Fibroblast of mammary gland (primary cell): ENCODE measurements around the gene RAB3IP.

Source experiments
- DNase-seq: peaks from one replicate; pipeline ENCODE4 v3.0.0-alpha.2; 2010; ENCODE audit warnings: low read depth
- H3K4me3 ChIP-seq: 2 replicates; pipeline ENCODE4 v1.5.1; 2011; ENCODE audit warnings: low read depth, mild to moderate bottlenecking, low read length, moderate library complexity; ENCODE audit not compliant: control insufficient read depth
- CTCF ChIP-seq: conservative IDR thresholded peaks from 2 replicates; pipeline ENCODE4 v1.5.1; 2011; ENCODE audit warnings: low read depth, low read length, inconsistent platforms; ENCODE audit not compliant: control insufficient read depth, insufficient read depth

Gene RAB3IP

GRCh38 chr12:69720750-69721149, 17.9 kb upstream of the RAB3IP start:
- no peak for TF ChIP-seq CTCF
- DNase-seq: no peak
- no peak overlapping the region for H3K4me3 ChIP-seq

DNA sequence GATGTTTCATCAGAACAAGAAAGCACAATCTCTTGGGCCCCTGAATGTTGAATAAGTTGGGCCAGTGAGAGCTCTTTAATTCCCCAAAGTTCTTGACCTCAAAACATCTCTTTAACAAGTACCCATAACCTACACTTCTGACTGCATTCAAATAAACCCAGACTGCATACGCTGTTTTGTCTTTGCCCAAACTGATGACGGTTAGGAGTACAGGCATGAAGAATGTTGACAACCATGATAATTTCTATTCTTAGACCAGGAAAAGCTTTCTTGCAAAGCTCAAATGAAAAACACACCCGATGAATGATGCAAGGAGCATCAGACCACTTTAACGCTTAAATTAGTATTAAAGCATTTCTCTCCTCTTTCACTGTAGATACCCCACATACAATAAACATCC, 11.7 kb upstream of the RAB3IP start:
- DNase-seq: no peak
- H3K4me3 ChIP-seq: no peak overlapping the region
- no peak for TF ChIP-seq CTCF

GRCh38 chr12:69732088-69732487, 6.6 kb upstream of the RAB3IP start:
- H3K4me3 ChIP-seq: no peak overlapping the region
- no peak for TF ChIP-seq CTCF
- peak; percentile 33 for DNase-seq

DNA sequence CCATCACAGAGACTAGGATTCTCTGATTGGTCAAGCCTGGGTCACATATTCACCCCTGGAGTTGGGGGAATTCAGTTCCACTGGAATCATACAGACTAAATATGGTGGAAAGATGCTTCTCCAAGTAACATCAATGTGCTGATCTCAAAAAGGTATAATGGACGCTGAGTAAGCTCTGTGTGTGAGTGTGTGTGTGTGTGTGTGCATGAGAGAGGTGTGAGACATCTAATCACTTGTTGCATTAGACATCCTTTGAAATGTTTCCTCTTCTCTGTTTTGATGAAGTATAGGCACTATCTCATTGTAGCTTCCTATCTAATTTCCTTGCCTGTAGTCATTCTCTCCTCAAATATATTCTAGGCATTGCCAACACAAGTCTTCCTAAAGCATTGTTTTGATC, 5.0 kb upstream of the RAB3IP start:
- no peak overlapping the region for H3K4me3 ChIP-seq
- TF ChIP-seq CTCF: no peak
- DNase-seq: no peak

DNA sequence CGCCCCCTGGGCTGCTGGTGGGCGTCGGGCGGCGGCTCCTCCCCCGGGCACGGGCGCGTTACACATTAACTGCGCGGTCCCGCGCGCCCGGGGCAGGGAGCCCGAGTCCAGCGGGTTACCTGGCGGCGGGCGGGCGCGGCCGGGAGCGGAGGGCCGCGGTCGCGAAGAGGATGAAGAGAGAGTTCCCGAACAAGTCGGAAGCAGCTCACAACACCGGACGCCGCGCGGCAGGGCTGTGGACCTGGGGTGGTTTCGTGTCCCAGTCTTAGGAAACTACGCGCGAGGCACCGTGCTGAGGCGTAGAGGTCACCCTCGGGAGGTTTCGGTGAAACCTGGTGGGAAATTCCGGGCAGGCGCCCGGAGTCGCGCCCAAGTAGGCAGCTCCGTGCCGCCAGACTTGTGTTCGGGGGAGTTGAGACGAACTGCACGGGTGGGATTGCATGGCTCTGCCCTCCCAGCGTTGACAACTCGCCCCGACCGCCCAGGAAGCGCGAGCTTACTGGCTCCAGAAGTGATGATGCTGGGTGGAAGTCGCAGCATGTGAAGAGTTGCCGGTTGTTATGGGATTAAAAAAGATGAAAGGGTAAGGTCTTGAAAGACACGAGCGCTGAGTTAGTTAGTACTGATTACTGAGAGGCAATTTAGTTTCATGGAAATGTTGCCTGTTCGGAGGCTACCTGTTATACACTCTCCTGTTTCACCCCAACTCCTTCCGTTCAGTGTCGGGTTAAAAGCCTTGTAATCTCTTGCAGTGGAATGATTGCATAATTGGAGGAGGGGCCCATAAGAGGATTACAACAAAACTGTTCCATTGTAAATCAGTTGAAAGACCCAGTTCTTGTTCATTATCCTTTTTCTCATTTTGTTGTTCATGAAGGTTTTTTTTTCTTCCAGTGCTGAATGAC, 879 bp downstream of the RAB3IP start:
- peak overlapping the region; percentile 69 for H3K4me3 ChIP-seq
- no peak for TF ChIP-seq CTCF
- DNase-seq: peak; percentile 22

- H3K4me3 ChIP-seq: no peak overlapping the region
- TF ChIP-seq CTCF: no peak
- no peak for DNase-seq
Observed at GRCh38 chr12:69744109-69744508, 5.4 kb downstream of the RAB3IP start.
